Measurements from ENCODE around the gene PRPF8.

The PRPF8 gene

DNA sequence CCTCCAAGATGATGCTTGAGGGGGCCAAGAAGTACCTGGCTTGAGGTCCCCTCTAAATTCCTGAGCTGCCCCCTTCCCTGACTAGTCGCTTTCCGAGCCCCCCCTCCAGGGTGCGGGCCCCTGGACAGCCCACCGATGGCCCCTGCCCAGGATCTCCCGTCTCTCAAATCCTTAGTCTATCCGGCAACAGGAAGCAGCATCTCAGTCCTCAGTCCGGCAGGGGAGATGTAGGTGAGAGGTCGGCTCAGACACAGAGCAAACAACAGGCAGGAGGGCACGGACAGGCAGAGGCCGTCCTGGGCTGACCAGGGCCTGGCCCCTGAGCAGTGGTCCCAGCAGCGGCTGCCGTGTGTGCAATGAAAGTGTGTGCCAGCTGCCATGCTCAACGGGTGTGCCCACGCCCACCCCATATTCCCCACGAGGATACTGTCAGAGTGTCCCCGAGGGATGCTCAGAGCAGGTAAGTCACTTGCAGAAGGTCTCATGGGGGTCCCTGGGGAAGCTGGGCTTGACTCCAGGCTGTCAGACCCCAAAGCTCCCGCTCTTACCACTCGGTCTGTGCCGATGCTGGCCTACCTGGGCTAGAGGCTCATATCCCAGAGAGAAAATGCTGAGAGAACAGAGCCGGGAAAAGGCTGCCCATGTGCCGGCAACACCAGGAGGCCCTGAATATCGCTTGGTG, 63.3 kb downstream of the PRPF8 start:
- TF ChIP-seq, protein P1, sequence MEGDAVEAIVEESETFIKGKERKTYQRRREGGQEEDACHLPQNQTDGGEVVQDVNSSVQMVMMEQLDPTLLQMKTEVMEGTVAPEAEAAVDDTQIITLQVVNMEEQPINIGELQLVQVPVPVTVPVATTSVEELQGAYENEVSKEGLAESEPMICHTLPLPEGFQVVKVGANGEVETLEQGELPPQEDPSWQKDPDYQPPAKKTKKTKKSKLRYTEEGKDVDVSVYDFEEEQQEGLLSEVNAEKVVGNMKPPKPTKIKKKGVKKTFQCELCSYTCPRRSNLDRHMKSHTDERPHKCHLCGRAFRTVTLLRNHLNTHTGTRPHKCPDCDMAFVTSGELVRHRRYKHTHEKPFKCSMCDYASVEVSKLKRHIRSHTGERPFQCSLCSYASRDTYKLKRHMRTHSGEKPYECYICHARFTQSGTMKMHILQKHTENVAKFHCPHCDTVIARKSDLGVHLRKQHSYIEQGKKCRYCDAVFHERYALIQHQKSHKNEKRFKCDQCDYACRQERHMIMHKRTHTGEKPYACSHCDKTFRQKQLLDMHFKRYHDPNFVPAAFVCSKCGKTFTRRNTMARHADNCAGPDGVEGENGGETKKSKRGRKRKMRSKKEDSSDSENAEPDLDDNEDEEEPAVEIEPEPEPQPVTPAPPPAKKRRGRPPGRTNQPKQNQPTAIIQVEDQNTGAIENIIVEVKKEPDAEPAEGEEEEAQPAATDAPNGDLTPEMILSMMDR (conservative IDR thresholded peaks at IDR 0.05): no peak
- H3K27ac ChIP-seq: no peak overlapping the region

DNA sequence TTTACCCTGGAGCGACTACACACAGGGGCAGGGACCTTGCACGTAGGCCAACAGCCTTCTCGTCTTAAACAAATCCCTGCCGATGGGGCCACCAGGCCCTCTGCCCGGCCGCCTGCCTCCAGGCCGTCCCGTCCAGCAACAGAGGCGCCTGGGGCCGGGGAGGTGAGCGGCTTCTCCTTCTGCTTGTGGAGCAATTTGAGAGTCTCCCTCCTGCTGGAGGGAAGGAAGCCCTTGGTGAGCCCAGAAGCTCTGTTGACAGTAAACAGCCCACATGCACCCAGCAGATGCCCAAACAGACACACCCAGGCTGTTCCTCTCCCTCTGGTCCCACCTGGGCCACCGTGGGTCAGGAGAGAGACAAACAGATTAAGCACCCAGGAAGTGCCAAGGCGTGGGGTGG, 64.2 kb downstream of the PRPF8 start:
- H3K27ac ChIP-seq: no peak overlapping the region
- TF ChIP-seq, protein P1 (conservative IDR thresholded peaks at IDR 0.05): no peak

DNA sequence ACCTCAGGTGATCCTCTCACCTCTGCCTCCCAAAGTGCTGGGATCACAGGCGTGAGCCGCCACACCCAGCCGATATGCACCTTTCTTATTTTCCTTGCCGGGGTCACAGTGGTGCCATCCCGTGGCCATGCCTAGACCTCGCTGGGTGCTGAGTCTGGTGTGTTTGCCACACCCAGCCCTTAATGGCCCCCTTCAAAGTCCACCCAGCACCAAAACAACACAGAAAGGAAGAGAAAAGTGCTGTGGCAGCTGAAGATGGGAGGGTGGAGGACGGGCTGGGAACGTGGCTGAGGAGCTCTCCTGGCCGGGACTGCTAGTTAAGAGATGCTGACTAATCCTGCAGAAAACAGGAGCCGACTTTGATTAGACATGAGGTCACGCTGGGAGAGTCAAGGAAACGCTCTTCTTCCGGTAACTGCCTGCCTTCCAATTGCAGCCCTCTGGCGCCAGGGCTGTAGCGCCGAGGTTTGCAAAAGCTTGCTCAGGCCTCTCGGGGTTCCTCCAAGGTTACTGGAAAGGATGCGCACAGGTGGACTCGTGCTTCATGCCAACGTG, 67.0 kb downstream of the PRPF8 start:
- H3K27ac ChIP-seq: no peak overlapping the region
- TF ChIP-seq, protein P1 (conservative IDR thresholded peaks at IDR 0.05): no peak

DNA sequence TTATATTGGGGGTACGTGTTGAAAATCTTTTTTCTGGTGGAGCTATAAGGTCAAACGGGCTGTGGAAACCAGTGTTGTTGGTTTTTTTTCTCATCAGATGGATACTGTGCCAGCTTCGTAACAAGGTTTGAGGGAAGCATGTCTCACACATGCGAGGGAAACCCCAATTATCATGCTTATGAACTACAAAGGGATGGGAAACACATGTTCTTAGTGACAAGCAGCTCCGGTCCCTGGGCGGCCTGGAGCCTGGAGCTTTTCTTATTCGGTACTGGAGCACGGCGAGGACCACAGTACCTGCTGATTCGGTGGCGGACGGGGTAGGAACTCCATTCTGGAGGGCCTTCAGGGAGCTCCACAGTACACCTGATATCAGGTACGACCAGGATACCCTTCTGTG, 68.6 kb downstream of the PRPF8 start:
- no peak overlapping the region for H3K27ac ChIP-seq
- TF ChIP-seq, protein P1 (conservative IDR thresholded peaks at IDR 0.05): no peak

DNA sequence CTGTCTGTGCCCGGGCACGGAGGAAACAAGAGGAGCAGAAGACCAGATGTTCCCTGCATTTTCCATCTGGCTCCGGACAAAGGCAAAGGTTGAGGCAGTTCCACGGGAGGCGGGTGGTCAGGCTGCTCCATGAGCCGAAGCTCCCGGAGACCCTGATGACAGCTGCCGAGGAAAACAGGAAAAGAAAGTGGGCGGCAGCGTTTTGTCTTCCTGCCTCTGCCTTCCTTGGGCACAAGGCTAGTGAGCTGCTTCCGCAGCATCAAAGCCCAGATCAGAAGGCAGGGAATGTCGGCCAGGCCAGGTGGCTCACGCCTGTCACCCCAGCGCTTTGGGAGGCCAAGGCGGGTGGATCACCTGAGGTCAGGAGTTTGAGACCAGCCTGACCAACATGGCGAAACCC, 72.3 kb downstream of the PRPF8 start:
- no peak overlapping the region for H3K27ac ChIP-seq
- TF ChIP-seq, protein P1 (conservative IDR thresholded peaks at IDR 0.05): no peak

DNA sequence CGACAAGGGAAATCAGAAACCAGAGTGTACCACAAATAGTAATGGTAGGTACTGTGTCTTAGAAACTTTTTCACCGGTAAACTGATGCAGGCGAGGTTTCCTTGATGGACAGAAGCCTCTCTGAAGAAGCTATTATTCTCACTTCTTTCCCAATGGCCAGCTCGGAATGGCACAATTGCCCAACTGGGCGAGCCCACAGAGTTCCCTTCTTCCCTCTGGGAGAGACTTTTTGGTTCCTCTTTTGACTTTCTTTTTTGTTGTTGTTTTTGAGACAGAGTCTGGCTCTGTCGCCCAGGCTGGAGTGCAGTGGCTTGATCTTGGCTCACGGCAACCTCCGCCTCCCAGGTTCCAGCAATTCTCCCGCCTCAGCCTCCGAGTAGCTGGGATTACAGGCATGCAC, 73.0 kb downstream of the PRPF8 start:
- H3K27ac ChIP-seq: no peak overlapping the region
- TF ChIP-seq, protein P1 (conservative IDR thresholded peaks at IDR 0.05): no peak

DNA sequence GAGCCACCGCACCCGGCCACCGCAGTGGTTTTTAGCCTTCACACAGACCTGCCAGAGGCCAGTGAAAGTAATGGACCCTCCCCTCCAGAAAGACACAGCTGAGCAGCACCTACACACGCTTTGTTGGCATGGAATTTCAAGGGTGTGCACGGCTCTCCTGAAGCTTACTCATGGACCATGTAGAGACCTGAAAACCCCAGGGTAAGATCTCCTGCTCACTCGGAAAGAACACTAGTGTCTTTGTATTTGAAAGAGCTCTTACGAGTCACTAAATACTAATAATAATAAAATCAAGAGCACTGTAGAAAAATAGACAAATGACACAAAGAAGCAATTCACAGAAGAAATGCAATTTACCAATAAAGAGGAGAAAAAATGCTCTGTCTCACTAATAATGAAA, 76.0 kb downstream of the PRPF8 start:
- TF ChIP-seq, protein P1 (conservative IDR thresholded peaks at IDR 0.05): no peak
- no peak overlapping the region for H3K27ac ChIP-seq
